Heart right ventricle (tissue), 16 donors: Measurements from ENCODE around the gene MIA2. TPM values are rescaled to one million over a fixed set of nuclear protein-coding genes. Genes with fewer than 3 reads are reported as not detected.
"Not testable (repeated sequence)": the region's sequence is repeated elsewhere in the genome, so short reads cannot be mapped to it uniquely, and the experiment has no call there.

ENCODE experiments used
- ATAC-seq, 8 donors: fragments of 200-7000 bp; cut with Tn5 transposase; one replicate each; pipeline ENCODE4 v1.9.1; 2020; ENCODE audit warnings: mild to moderate bottlenecking in 8 of 8, moderate library complexity in 8 of 8, moderate number of reproducible peaks in 1 of 8
- DNase-seq, 2 donors: peaks; one replicate each; pipeline ENCODE4 v3.0.0-alpha.2; 2020
- H3K27ac ChIP-seq, 10 donors: fragments of 200-600 bp; sonication (generic) in 2 of 10; one replicate each; pipeline versions ENCODE4 v1.5.0 to v1.8.0; 2020 to 2022; ENCODE audit warnings: mild to moderate bottlenecking in 3 of 10
- H3K27me3 ChIP-seq, 7 donors: fragments of 200-600 bp; one replicate each; pipeline ENCODE4 v1.8.0; 2021 to 2022; ENCODE audit warnings: mild to moderate bottlenecking in 2 of 7
- H3K36me3 ChIP-seq, 9 donors: fragments of 200-600 bp; sonication (generic) in 1 of 9; one replicate each; pipeline versions ENCODE4 v1.5.0 to v1.8.0; 2020 to 2022; ENCODE audit warnings: mild to moderate bottlenecking in 2 of 9
- H3K4me1 ChIP-seq, 9 donors: fragments of 200-600 bp; sonication (generic) in 1 of 9; one replicate each; pipeline versions ENCODE4 v1.5.0 to v1.8.0; 2020 to 2022; ENCODE audit warnings: mild to moderate bottlenecking in 4 of 9
- H3K4me3 ChIP-seq, 10 donors: fragments of 200-600 bp; sonication (generic) in 2 of 10; one replicate each; pipeline versions ENCODE4 v1.5.0 to v1.8.0; 2020 to 2022; ENCODE audit warnings: mild to moderate bottlenecking in 7 of 10, moderate library complexity in 2 of 10
- H3K9me3 ChIP-seq, 11 donors: fragments of 200-600 bp in 10 of 11; sonication (generic) in 2 of 11; one replicate each; pipeline versions ENCODE4 v1.5.0 to v1.8.0; 2013 to 2022; ENCODE audit warnings: mild to moderate bottlenecking in 2 of 11, control low read depth in 1 of 11, moderate library complexity in 1 of 11
- WGBS, 2 donors: extraction: QIAGEN DNeasy Blood & Tissue Kit; methylation state at CpG; one replicate each; pipeline ENCODE4 v1.1.7; 2013; ENCODE audit warnings: inconsistent platforms in 1 of 2; 5-methylcytosine and 5-hydroxymethylcytosine counted together
- intact Hi-C, 10 donors: fragments of 100-400 bp; cut with DNase I; formaldehyde crosslinking; loops; one replicate each; pipeline versions ENCODE4 v1.11.1 to v1.14.2; 2022
- polyA plus RNA-seq, 2 donors: library from polyadenylated mRNA; stranded (reverse); fragments of 200-250 nt; gene quantifications; one replicate each; pipeline ENCODE4 v1.2.3, GENCODE V29; 2013
- total RNA-seq, 10 donors: library from RNA; stranded (reverse); fragmentation: NEBNext Ultra II Directional in 3 of 10; extraction: Animal tissue kit (Norgen Biotek cat#: 25700) in 3 of 10; gene quantifications; one replicate each; pipeline versions ENCODE4 v1.2.1 to v1.2.4, GENCODE V29; 2021 to 2023
- TF ChIP-seq, protein P1 (sequence below), 9 donors: fragments of 200-600 bp; sonication (generic) in 2 of 9; IDR thresholded peaks; one replicate each; pipeline versions ENCODE4 v1.5.0 to v1.8.0; 2021 to 2022; ENCODE audit warnings: antibody characterized with exemption in 9 of 9, mild to moderate bottlenecking in 5 of 9, moderate library complexity in 1 of 9
- donor health status: Arrhythmogenic right ventricular cardiomyopathy.
- donor health status: ischemic (EF 13 %, LVEDD 7.1; RV severe dilation, severe dysfunction).
- donor health status: healthy with polysubstance abuse.
- donor health status: DM: no; HTN: yes; CAD: no.
- donor health status: DM: no; HTN: no; CAD: no.
- donor health status: ischemic (EF 25% LVEDD 6.9; RV normal size, moderate dysfunction).
- donor health status: ischemic (EF 25% LVEDD 5.7; RV mildly dilated, moderate dysfunction).
- donor health status: healthy.
- donor health status: DM: yes; HTN: yes; CAD: no.
- donor health status: Ischemic cardiomyopathy.
- donor health status: ischemic (EF 35%, LVEDD 5.7; RV mildly dilated, moderate dysfunction).
- donor health status: nonischemic (EF 11% LVEDD 7.7; RV severe dilation, severe dysfunction).
- donor health status: DM: yes; HTN: yes; CAD: no.
- donor health status: PGD.
- donor health status: ischemic (EF 29% LVEDD 5.4; RV normal size, mild dysfunction).
- donor health status: nonischemic (EF 23%, LVEDD 6.1; RV moderate dilation, normal function).

Gene MIA2
- total and polyA plus RNA-seq, 12 donors = 8.0 to 34.6 (median 22.3) TPM

DNA sequence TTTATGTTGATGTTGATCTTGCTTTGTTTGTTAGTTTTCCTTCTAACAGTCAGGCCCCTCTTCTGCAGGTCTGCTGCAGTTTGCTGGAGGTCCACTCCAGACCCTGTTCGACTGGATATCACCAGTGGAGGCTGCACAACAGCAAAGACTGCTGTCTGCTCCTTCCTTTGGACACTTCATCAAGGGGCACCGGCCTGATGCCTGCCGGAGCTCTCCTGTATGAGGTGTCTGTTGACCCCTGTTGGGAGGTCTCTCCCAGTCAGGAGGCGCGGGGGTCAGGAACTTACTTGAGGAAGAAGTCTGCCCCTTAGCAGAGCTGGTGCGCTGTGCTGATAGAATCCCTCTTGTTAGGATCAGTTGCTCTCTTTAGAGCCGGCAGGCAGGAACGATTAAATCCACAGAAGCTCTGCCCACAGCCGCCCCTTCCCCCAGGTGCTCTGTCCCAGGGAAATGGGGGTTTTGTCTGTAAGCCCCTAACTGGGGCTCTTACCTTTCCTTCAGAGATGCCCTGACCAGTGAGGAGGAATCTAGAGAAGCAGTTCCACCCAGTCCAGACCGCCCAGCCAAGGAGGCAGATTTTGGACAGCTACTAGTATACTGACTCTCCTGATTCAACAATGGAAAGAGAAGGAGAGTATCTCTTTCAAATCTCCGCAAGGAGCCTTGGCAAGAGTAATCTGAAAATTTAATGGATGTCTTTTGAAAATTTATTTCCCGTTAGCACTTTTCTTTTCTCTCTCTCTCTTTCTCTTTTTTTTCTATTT is 25.2 kb downstream of the MIA2 start:
- Histone ChIP-seq H3K4me3 (no peak overlapping the region), H3K27ac (no peak overlapping the region), H3K4me1 (no peaks in the 10 kb centered on the region), H3K9me3 (peaks cover 0 to 24% (median 6%) of the 10 kb centered on the region in 11 donors), H3K27me3 (no peaks in the 10 kb centered on the region), H3K36me3 (no peaks in the 10 kb centered on the region)
- intact Hi-C loops = no loop called here
- TF ChIP-seq, protein P1, sequence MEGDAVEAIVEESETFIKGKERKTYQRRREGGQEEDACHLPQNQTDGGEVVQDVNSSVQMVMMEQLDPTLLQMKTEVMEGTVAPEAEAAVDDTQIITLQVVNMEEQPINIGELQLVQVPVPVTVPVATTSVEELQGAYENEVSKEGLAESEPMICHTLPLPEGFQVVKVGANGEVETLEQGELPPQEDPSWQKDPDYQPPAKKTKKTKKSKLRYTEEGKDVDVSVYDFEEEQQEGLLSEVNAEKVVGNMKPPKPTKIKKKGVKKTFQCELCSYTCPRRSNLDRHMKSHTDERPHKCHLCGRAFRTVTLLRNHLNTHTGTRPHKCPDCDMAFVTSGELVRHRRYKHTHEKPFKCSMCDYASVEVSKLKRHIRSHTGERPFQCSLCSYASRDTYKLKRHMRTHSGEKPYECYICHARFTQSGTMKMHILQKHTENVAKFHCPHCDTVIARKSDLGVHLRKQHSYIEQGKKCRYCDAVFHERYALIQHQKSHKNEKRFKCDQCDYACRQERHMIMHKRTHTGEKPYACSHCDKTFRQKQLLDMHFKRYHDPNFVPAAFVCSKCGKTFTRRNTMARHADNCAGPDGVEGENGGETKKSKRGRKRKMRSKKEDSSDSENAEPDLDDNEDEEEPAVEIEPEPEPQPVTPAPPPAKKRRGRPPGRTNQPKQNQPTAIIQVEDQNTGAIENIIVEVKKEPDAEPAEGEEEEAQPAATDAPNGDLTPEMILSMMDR (IDR thresholded peaks at IDR 0.05) = no peak
- DNase-seq (no peak), ATAC-seq (no peak)
- WGBS, 2 donors = 72 to 75% methylated on average over 12 of the region's 12 CpGs

DNA sequence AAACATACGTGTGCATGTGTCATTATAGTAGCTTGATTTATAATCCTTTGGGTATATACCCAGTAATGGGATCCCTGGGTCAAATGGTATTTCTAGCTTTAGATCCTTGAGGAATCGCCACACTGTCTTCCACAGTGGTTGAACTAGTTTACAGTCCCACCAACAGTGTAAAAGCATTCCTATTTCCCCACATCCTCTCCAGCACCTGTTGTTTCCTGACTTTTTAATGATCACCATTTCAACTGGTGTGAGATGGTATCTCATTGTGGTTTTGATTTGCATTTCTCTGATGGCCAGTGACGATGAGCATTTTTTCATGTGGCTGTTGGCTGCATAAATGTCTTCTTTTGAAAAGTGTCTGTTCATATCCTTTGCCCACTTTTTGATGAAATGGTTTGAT is 26.4 kb downstream of the MIA2 start:
- H3K4me1 ChIP-seq, DNase-seq, H3K4me3 ChIP-seq, H3K27me3 ChIP-seq, H3K36me3 ChIP-seq, H3K27ac ChIP-seq, ATAC-seq: not testable (repeated sequence)
- 83 to 91% methylated on average over 2 to 3 of the region's 3 CpGs for WGBS, 2 donors
- peaks cover 0 to 24% (median 6%) of the 10 kb centered on the region in 11 donors for H3K9me3 ChIP-seq
- intact Hi-C loops = loop anchor here in 4 of 10 donors (10.0 kb wide), 3 partner anchors 85 to 175 kb away; partner anchors contain the start of genes FBXO33 (in 2 of the 4), GEMIN2 (in 1 of the 4), PNN (in 1 of the 4) and TRAPPC6B (in 1 of the 4)

DNA sequence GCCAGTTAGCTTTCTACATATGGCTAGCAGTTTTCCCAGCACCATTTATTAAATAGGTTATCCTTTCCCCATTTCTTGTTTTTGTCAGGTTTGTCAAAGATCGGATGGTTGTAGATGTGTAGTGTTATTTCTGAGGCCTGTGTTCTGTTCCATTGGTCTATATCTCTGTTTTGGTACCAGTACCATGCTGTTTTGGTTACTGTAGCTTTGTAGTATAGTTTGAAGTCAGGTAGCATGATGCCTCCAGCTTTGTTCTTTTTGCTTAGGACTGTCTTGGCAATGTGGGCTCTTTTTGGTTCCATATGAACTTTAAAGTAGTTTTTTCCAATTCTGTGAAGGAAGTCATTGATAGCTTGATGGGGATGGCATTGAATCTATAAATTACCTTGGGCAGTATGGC is 28.5 kb downstream of the MIA2 start:
- peaks cover 0 to 13% (median 10%) of the 10 kb centered on the region in 9 donors for H3K4me1 ChIP-seq
- 93 to 95% methylated on average over 1 of the region's 1 CpG for WGBS, 2 donors
- H3K36me3 ChIP-seq, H3K27ac ChIP-seq, DNase-seq, H3K4me3 ChIP-seq, H3K27me3 ChIP-seq, ATAC-seq: not testable (repeated sequence)
- intact Hi-C loops = loop anchor here in 4 of 10 donors (10.0 kb wide), 3 partner anchors 87 to 173 kb away; partner anchors contain the start of genes FBXO33 (in 2 of the 4), GEMIN2 (in 1 of the 4), PNN (in 1 of the 4) and TRAPPC6B (in 1 of the 4)
- H3K9me3 ChIP-seq = peaks cover 0 to 21% (median 2%) of the 10 kb centered on the region in 11 donors

DNA sequence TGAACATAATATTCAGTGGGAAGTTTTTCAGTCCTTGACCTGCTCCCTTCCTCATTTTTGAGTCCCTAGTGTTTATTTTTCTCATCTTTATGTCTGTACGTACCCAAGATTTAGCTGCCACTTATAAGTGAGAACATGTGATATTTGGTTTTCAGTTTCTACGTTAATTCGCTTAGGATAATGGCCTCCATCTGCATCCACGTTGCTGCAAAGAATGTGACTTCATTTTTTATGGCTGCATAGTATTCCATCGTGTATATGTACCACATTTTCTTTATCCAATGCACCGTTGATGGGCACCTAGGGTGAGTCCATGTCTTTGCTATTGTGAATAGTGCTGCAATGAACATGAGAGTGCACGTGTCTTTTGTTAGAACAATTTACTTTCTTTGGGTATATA is 30.3 kb downstream of the MIA2 start:
- WGBS, 2 donors = 87 to 92% methylated on average over 7 of the region's 7 CpGs
- Histone ChIP-seq H3K4me3 (no peak overlapping the region), H3K27ac (no peak overlapping the region), H3K36me3 (no peaks in the 10 kb centered on the region), H3K4me1 (peaks cover 0 to 26% (median 24%) of the 10 kb centered on the region in 9 donors), H3K9me3 (peaks cover 0 to 11% (median 0%) of the 10 kb centered on the region in 11 donors), H3K27me3 (no peaks in the 10 kb centered on the region)
- ATAC-seq = no peak
- TF ChIP-seq, protein P1 (IDR thresholded peaks at IDR 0.05) = no peak
- DNase-seq = no peak
- intact Hi-C loops = loop anchor here in 4 of 10 donors (10.0 kb wide), 3 partner anchors 89 to 171 kb away; partner anchors contain the start of genes FBXO33 (in 2 of the 4), GEMIN2 (in 1 of the 4), PNN (in 1 of the 4) and TRAPPC6B (in 1 of the 4)

DNA sequence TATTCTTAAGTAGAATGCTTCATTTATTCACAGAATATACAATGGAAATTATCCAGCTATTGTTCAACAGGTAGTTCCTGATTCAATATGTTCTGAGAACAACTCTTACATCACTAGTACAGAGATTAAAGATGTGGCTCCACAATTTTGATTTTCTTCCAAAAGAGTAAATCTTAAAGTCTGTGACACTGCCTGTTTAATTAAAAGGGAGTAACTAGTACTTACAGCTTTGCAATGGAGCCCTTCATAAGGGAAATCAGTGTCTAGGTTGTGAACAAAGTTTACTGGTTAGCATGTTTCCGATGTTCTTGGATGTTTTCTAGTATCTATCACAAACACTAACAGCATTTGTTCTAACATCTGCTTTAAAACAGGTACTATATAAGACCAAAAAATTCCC is 30.8 kb downstream of the MIA2 start:
- DNase-seq (no peak), ATAC-seq (no peak)
- intact Hi-C loops = loop anchor here in 4 of 10 donors (10.0 kb wide), 3 partner anchors 90 to 170 kb away; partner anchors contain the start of genes FBXO33 (in 2 of the 4), GEMIN2 (in 1 of the 4), PNN (in 1 of the 4) and TRAPPC6B (in 1 of the 4)
- WGBS, 2 donors = 92 to 93% methylated on average over 1 of the region's 1 CpG
- H3K9me3 ChIP-seq = peaks cover 0 to 11% (median 0%) of the 10 kb centered on the region in 11 donors
- peaks cover 0 to 31% (median 26%) of the 10 kb centered on the region in 9 donors for H3K4me1 ChIP-seq
- no peaks in the 10 kb centered on the region for H3K27me3 ChIP-seq
- no peak overlapping the region for H3K4me3 ChIP-seq
- H3K27ac ChIP-seq = no peak overlapping the region
- TF ChIP-seq, protein P1 (IDR thresholded peaks at IDR 0.05) = no peak
- no peaks in the 10 kb centered on the region for H3K36me3 ChIP-seq
